Peyer's patch (tissue), 4 donors: Measurements from ENCODE around the gene JAML.

ENCODE experiments used
- CTCF ChIP-seq, 6 experiments: fragments of 450-650 bp in 4 of 6; fragments of 200-600 bp in 2 of 6; sonication (generic) in 1 of 6; IDR thresholded peaks; one replicate each; pipeline ENCODE4 v1.5.1; 2017 to 2019; ENCODE audit warnings: antibody characterized with exemption in 6 of 6, mild to moderate bottlenecking in 3 of 6, moderate library complexity in 1 of 6
- POLR2A ChIP-seq, 2 donors: fragments of 450-650 bp; IDR thresholded peaks; one replicate each; pipeline ENCODE4 v1.5.1; 2017; ENCODE audit warnings: antibody characterized with exemption in 2 of 2, mild to moderate bottlenecking in 2 of 2, moderate library complexity in 2 of 2

GRCh38 chr11:118152552-118153471 is 72.0 kb downstream of the JAML start, which contains the start of gene SCN4B:
- TF ChIP-seq CTCF (IDR thresholded peaks at IDR 0.05) (no peak), POLR2A (IDR thresholded peaks at IDR 0.05) (no peak)
